CD4-positive, alpha-beta memory T cell (primary cell): ENCODE measurements around the gene RPL18A. TPM values are rescaled to one million over a fixed set of nuclear protein-coding genes. Genes with fewer than 3 reads are reported as not detected.

Experiments used
- CTCF ChIA-PET: fragments of 350-600 bp; sonication (Branson Sonifier 250); formaldehyde crosslinking; loops from one replicate; lab custom pipeline; 2021; ENCODE audit warnings: inconsistent platforms; ENCODE audit not compliant: partially characterized antibody; lab: Charles Lee
- POLR2A ChIA-PET: fragments of 350-600 bp; sonication (Branson Sonifier 250); formaldehyde crosslinking; loops from one replicate; lab custom pipeline; 2021; ENCODE audit not compliant: partially characterized antibody; lab: Charles Lee
- DNase-seq, 5 donors: peaks; one replicate each; pipeline versions ENCODE4 v3.0.0 to v3.0.0-alpha.2; 2020 to 2022; ENCODE audit warnings: mixed read lengths in 1 of 5
- H3K27ac ChIP-seq: one replicate; pipeline ENCODE4 v1.7.0; 2013; ENCODE audit warnings: low read depth, low read length
- H3K27me3 ChIP-seq: 2 replicates; pipeline ENCODE4 v1.7.0; 2013; ENCODE audit warnings: mild to moderate bottlenecking, low read length, moderate library complexity; ENCODE audit not compliant: insufficient read depth
- H3K36me3 ChIP-seq: 2 replicates; pipeline ENCODE4 v1.7.0; 2013; ENCODE audit warnings: mild to moderate bottlenecking, low read length, moderate library complexity; ENCODE audit not compliant: insufficient read depth
- H3K4me1 ChIP-seq: 2 replicates; pipeline ENCODE4 v1.7.0; 2013; ENCODE audit warnings: mild to moderate bottlenecking, low read length, moderate library complexity; ENCODE audit not compliant: insufficient read depth
- H3K4me3 ChIP-seq, 2 donors: one replicate each; pipeline ENCODE4 v1.7.0; 2013; ENCODE audit warnings: low read length in 2 of 2, mild to moderate bottlenecking in 1 of 2
- H3K9me3 ChIP-seq, 2 donors: one replicate each; pipeline ENCODE4 v1.7.0; 2013; ENCODE audit warnings: low read length in 2 of 2, control low read depth in 1 of 2; ENCODE audit not compliant: control insufficient read depth in 1 of 2
- H3K27ac Mint-ChIP-seq, 7 donors: one replicate each; pipeline ENCODE4 v1.8.0; 2020 to 2021; ENCODE audit warnings: mixed read lengths in 7 of 7, mild to moderate bottlenecking in 6 of 7, inconsistent platforms in 3 of 7, moderate library complexity in 3 of 7
- H3K27me3 Mint-ChIP-seq, 2 donors: one replicate each; pipeline ENCODE4 v1.8.0; 2020 to 2021; ENCODE audit warnings: mixed read lengths in 2 of 2
- H3K36me3 Mint-ChIP-seq, 2 donors: one replicate each; pipeline ENCODE4 v1.8.0; 2020 to 2021; ENCODE audit warnings: mixed read lengths in 2 of 2, inconsistent platforms in 1 of 2, mild to moderate bottlenecking in 1 of 2
- H3K4me1 Mint-ChIP-seq, 4 donors: one replicate each; pipeline ENCODE4 v1.8.0; 2020 to 2021; ENCODE audit warnings: mixed read lengths in 4 of 4, mild to moderate bottlenecking in 1 of 4
- H3K4me3 Mint-ChIP-seq, 8 donors: one replicate each; pipeline ENCODE4 v1.8.0; 2020 to 2021; ENCODE audit warnings: mixed read lengths in 8 of 8, mild to moderate bottlenecking in 7 of 8, moderate library complexity in 6 of 8, inconsistent platforms in 3 of 8
- H3K9me3 Mint-ChIP-seq, 8 donors: one replicate each; pipeline ENCODE4 v1.8.0; 2020 to 2021; ENCODE audit warnings: mixed read lengths in 8 of 8, mild to moderate bottlenecking in 5 of 8, inconsistent platforms in 3 of 8, moderate library complexity in 1 of 8
- intact Hi-C: fragments of 100-400 bp; cut with micrococcal nuclease; formaldehyde crosslinking; loops from one replicate; pipeline ENCODE4 v1.15.1; 2023
- polyA plus RNA-seq, 2 donors: library from polyadenylated mRNA; unstranded; fragments of 300-500 nt; fragmentation: Illumina TruSeq; gene quantifications; one replicate each; pipeline ENCODE4 v1.2.3, GENCODE V29; 2021
- total RNA-seq, 2 experiments: library from RNA; stranded (reverse); gene quantifications; one replicate each; pipeline ENCODE4 v1.2.3, GENCODE V29; 2021

The RPL18A gene
- total and polyA plus RNA-seq, 4 experiments from 2014 or later, result 3,084 to 4,119 (median 3,151) TPM

DNA sequence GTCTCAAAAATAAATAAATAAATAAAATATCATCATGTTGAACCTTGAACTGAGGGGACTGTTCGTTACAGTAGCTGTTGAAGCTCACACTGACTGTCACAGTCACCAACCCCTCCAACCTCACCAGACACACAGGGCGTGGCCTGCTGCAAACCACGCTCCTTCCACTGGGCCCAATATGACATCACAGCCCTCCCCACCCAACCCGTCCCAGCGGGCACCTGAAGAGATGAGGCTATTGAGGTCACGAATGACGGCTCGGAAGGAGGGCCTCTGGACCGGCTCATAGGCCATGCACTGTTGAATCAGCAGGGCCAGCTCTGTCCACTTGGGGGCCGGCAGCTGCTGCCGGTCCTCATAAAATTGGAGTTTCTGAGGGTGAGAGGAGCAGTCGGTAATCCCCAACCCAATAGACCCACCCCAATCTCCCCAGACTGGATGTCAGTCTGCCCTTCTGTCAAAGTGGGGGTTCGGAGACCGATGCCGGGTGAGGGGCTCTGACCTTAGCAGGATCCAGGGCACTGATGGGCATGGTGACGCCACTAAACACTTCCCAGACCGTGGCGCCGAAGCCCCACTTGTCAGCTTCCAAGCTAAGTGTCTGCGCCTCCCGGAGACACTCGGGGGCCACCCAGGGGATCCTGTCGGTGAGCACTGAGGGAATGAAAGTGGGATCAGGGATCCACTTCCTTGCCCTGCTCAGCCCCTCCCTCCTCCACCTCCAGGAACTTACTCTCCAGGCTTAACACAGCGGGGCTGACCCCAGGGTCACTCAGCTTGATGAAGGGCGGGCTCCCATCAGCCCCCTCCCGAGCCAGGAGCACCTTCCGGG is 25.1 kb upstream of the RPL18A start:
- Histone ChIP-seq H3K36me3 (peaks cover 78% of the 10 kb centered on the region), H3K27me3 (no peaks in the 10 kb centered on the region), H3K4me3 (no peak overlapping the region), H3K27ac (no peak overlapping the region), H3K9me3 (no peaks in the 10 kb centered on the region), H3K4me1 (no peaks in the 10 kb centered on the region)
- Mint-ChIP-seq H3K4me3 (no peak overlapping the region), H3K9me3 (peaks cover 0 to 3% (median 0%) of the 10 kb centered on the region in 8 donors), H3K36me3 (peaks cover 57 to 74% of the 10 kb centered on the region in 2 donors), H3K27ac (peak overlapping the region in 3 of 7 donors; percentile 39 to 88 (median 46)), H3K4me1 (peaks cover 6 to 19% (median 15%) of the 10 kb centered on the region in 4 donors), H3K27me3 (no peaks in the 10 kb centered on the region)
- DNase-seq, result peak in 1 of 5 donors; percentile 42
- ChIA-PET POLR2A (interaction anchor here (1.3 to 2.0 kb wide), 2 partner anchors 10 to 16 kb away, joined by 4 to 5 read pairs; no protein-coding TSS in a partner anchor), CTCF (interaction anchor here (1.1 to 2.4 kb wide), 2 partner anchors 20 to 43 kb away, joined by 3 to 8 read pairs; no protein-coding TSS in a partner anchor)
- intact Hi-C loops, result no loop called here

- Mint-ChIP-seq H3K4me1 (peaks cover 6 to 19% (median 16%) of the 10 kb centered on the region in 4 donors), H3K9me3 (peaks cover 0 to under 1% (median 0%) of the 10 kb centered on the region in 8 donors), H3K36me3 (peaks cover 61 to 74% of the 10 kb centered on the region in 2 donors), H3K27ac (peak overlapping the region; percentile 3 to 91 (median 69)), H3K27me3 (no peaks in the 10 kb centered on the region), H3K4me3 (no peak overlapping the region)
- Histone ChIP-seq H3K27ac (no peak overlapping the region), H3K27me3 (no peaks in the 10 kb centered on the region), H3K36me3 (peaks cover 77% of the 10 kb centered on the region), H3K4me1 (no peaks in the 10 kb centered on the region), H3K9me3 (no peaks in the 10 kb centered on the region), H3K4me3 (no peak overlapping the region)
- intact Hi-C loops, result no loop called here
- ChIA-PET CTCF (interaction anchor here (2.4 kb wide), 1 partner anchor 19 kb away, joined by 8 read pairs; no protein-coding TSS in a partner anchor), POLR2A (interaction anchor here (2.0 kb wide), 1 partner anchor 15 kb away, joined by 5 read pairs; no protein-coding TSS in a partner anchor)
- DNase-seq, result no peak
Observed at GRCh38 chr19:17835182-17836006, 24.3 kb upstream of the RPL18A start.

- Histone ChIP-seq H3K9me3 (no peaks in the 10 kb centered on the region), H3K36me3 (peaks cover 80% of the 10 kb centered on the region), H3K4me3 (no peak overlapping the region), H3K27ac (no peak overlapping the region), H3K27me3 (no peaks in the 10 kb centered on the region), H3K4me1 (no peaks in the 10 kb centered on the region)
- no peak overlapping the region for H3K4me3 Mint-ChIP-seq
- no peak for DNase-seq
- H3K27ac Mint-ChIP-seq, result peak overlapping the region in 6 of 7 donors; percentile 44 to 88 (median 71)
- ChIA-PET CTCF (interaction anchor here (1.0 kb wide), 1 partner anchor 62 kb away, joined by 3 read pairs; no protein-coding TSS in a partner anchor), POLR2A (no interaction called here)
- peaks cover 66 to 75% of the 10 kb centered on the region in 2 donors for H3K36me3 Mint-ChIP-seq
- H3K4me1 Mint-ChIP-seq, result peaks cover 6 to 24% (median 20%) of the 10 kb centered on the region in 4 donors
- H3K27me3 Mint-ChIP-seq, result no peaks in the 10 kb centered on the region
- no peaks in the 10 kb centered on the region for H3K9me3 Mint-ChIP-seq
- intact Hi-C loops, result no loop called here
Observed at GRCh38 chr19:17836530-17836929, 23.2 kb upstream of the RPL18A start.

DNA sequence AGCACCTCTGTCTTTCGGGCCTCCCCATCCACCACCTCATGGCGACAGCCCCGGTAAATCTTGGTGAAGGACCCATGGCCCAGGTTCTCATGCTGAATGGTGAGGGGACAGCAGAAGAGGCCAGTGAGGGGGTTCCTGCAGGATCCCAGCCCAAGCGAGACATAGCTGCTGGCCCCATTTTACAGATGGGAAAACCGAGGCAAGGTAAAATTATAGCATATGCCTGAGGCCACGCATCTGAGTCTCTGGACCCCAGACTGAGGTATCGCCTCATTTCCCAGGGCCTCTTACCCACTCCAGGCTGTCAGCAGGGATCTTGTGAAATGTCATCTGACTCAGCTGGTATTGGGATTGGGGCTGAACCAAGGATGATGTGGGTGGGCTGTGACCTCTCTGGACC is 21.7 kb upstream of the RPL18A start:
- Mint-ChIP-seq H3K27ac (peak overlapping the region in 4 of 7 donors; percentile 5 to 75 (median 58)), H3K4me3 (no peak overlapping the region), H3K36me3 (peaks cover 53 to 66% of the 10 kb centered on the region in 2 donors), H3K9me3 (no peaks in the 10 kb centered on the region), H3K27me3 (no peaks in the 10 kb centered on the region), H3K4me1 (peaks cover 6 to 25% (median 19%) of the 10 kb centered on the region in 4 donors)
- H3K4me3 ChIP-seq, result no peak overlapping the region
- ChIA-PET CTCF (interaction anchor here (0.8 to 1.2 kb wide), 3 partner anchors 9 to 131 kb away, joined by 3 read pairs; partner anchors contain the start of gene JAK3), POLR2A (interaction anchor here (1.2 kb wide), 1 partner anchor 12 kb away, joined by 4 read pairs; no protein-coding TSS in a partner anchor)
- no peak for DNase-seq
- no peaks in the 10 kb centered on the region for H3K27me3 ChIP-seq
- no peak overlapping the region for H3K27ac ChIP-seq
- peaks cover 79% of the 10 kb centered on the region for H3K36me3 ChIP-seq
- intact Hi-C loops, result no loop called here
- no peaks in the 10 kb centered on the region for H3K9me3 ChIP-seq
- peaks cover 8% of the 10 kb centered on the region for H3K4me1 ChIP-seq

DNA sequence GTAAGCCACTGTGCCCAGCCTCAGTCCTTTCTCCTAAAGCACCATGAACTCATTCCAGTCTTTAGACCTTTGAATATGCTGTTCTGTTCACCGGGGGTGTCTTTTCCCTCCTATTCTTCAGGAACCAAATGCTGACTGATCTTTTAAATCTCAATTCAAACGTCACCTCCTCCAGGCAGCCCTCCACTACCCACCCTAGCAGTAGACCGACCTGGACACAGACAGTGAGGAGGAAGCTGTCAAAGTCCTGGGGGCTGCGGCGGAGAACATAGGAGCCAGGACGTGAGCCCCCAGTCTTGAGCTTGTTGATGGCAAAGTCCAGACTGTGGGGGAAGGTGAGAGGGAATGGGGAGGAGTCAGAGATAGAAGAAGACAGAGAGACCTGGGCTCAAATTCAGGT is 19.7 kb upstream of the RPL18A start:
- no peaks in the 10 kb centered on the region for H3K9me3 Mint-ChIP-seq
- H3K36me3 Mint-ChIP-seq, result peaks cover 51 to 66% of the 10 kb centered on the region in 2 donors
- no peaks in the 10 kb centered on the region for H3K27me3 ChIP-seq
- intact Hi-C loops, result no loop called here
- peak overlapping the region in 4 of 7 donors; percentile 15 to 58 (median 38) for H3K27ac Mint-ChIP-seq
- H3K36me3 ChIP-seq, result peaks cover 80% of the 10 kb centered on the region
- peaks cover 29% of the 10 kb centered on the region for H3K4me1 ChIP-seq
- no peaks in the 10 kb centered on the region for H3K27me3 Mint-ChIP-seq
- CTCF ChIA-PET, result interaction anchor here (0.9 to 1.0 kb wide), 2 partner anchors 15 to 19 kb away, joined by 3 read pairs; partner anchors contain the start of gene RPL18A
- H3K4me1 Mint-ChIP-seq, result peaks cover 18 to 41% (median 32%) of the 10 kb centered on the region in 4 donors
- no peak for DNase-seq
- no peak overlapping the region for H3K27ac ChIP-seq
- H3K9me3 ChIP-seq, result no peaks in the 10 kb centered on the region
- H3K4me3 ChIP-seq, result no peak overlapping the region
- H3K4me3 Mint-ChIP-seq, result no peak overlapping the region
- POLR2A ChIA-PET, result no interaction called here

GRCh38 chr19:17841371-17841809 is 18.3 kb upstream of the RPL18A start:
- Histone ChIP-seq H3K27me3 (no peaks in the 10 kb centered on the region), H3K4me1 (peaks cover 43% of the 10 kb centered on the region), H3K4me3 (no peak overlapping the region), H3K9me3 (no peaks in the 10 kb centered on the region), H3K36me3 (peaks cover 66% of the 10 kb centered on the region), H3K27ac (no peak overlapping the region)
- Mint-ChIP-seq H3K9me3 (no peaks in the 10 kb centered on the region), H3K36me3 (peaks cover 38 to 57% of the 10 kb centered on the region in 2 donors), H3K27ac (peak overlapping the region in 2 of 7 donors; percentile 58 to 75), H3K4me1 (peaks cover 15 to 45% (median 34%) of the 10 kb centered on the region in 4 donors), H3K4me3 (peak overlapping the region in 1 of 8 donors; percentile 21), H3K27me3 (no peaks in the 10 kb centered on the region)
- ChIA-PET CTCF (interaction anchor here (0.9 kb wide), 1 partner anchor 13 kb away, joined by 3 read pairs; no protein-coding TSS in a partner anchor), POLR2A (no interaction called here)
- intact Hi-C loops, result no loop called here
- no peak for DNase-seq
